ENCODE measurements around the gene KCNIP3.

DNA sequence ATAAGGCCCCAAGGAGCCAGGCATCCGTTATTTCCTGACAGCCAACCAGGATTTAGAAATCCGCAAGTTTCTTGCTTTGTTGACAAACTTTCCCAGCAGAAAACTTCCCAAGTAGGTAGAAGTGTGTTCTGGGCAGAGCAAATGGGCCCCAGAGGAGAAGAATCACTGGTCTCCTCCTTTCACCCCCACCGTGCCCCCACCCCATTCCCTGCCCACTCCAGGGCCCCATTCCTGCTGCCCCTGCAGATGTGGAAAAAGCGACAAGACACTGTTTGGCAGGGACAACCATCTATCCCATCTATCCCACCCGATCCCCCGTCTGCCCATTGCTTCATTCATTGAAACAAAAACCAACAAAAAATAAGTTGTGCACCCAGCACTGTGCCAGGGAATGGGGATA is 95.2 kb downstream of the KCNIP3 start:
- no peak for TF ChIP-seq POLR2A (IDR thresholded peaks at IDR 0.05)
- TF ChIP-seq, protein P1, sequence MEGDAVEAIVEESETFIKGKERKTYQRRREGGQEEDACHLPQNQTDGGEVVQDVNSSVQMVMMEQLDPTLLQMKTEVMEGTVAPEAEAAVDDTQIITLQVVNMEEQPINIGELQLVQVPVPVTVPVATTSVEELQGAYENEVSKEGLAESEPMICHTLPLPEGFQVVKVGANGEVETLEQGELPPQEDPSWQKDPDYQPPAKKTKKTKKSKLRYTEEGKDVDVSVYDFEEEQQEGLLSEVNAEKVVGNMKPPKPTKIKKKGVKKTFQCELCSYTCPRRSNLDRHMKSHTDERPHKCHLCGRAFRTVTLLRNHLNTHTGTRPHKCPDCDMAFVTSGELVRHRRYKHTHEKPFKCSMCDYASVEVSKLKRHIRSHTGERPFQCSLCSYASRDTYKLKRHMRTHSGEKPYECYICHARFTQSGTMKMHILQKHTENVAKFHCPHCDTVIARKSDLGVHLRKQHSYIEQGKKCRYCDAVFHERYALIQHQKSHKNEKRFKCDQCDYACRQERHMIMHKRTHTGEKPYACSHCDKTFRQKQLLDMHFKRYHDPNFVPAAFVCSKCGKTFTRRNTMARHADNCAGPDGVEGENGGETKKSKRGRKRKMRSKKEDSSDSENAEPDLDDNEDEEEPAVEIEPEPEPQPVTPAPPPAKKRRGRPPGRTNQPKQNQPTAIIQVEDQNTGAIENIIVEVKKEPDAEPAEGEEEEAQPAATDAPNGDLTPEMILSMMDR (IDR thresholded peaks at IDR 0.05), result no peak

Measured in body of pancreas (tissue), 4 donors.